WTC11 (cell line): Measurements from ENCODE around the gene WDFY4. TPM values are rescaled to one million over a fixed set of nuclear protein-coding genes. Genes with fewer than 3 reads are reported as not detected.

Source experiments
- ATAC-seq: fragments of 200-7000 bp; cut with Tn5 transposase; 2 replicates; pipeline ENCODE4 v1.10.0; 2021; ENCODE audit warnings: mild to moderate bottlenecking, moderate library complexity
- CTCF ChIA-PET: fragments of 300-600 bp; sonication (Branson Sonifier 250); formaldehyde crosslinking; loops from one replicate; lab custom pipeline; 2021; ENCODE audit warnings: antibody characterized with exemption; lab: Charles Lee
- POLR2A ChIA-PET: fragments of 350-600 bp; sonication (Branson Sonifier 250); formaldehyde crosslinking; loops from one replicate; lab custom pipeline; 2021; ENCODE audit warnings: antibody characterized with exemption; lab: Charles Lee
- DNase-seq: peaks from one replicate; pipeline ENCODE4 v3.0.0; 2021; ENCODE audit warnings: low spot score
- H3K27ac Mint-ChIP-seq: 2 replicates; pipeline ENCODE4 v1.8.0; 2021; ENCODE audit warnings: mixed read lengths
- H3K27me3 Mint-ChIP-seq: 2 replicates; pipeline ENCODE4 v1.8.0; 2021; ENCODE audit warnings: low read depth, mild to moderate bottlenecking, moderate library complexity, mixed read lengths
- H3K36me3 Mint-ChIP-seq: 2 replicates; pipeline ENCODE4 v1.8.0; 2021; ENCODE audit warnings: mixed read lengths
- H3K4me1 Mint-ChIP-seq: 2 replicates; pipeline ENCODE4 v1.8.0; 2022; ENCODE audit warnings: mixed read lengths
- H3K4me3 Mint-ChIP-seq: 2 replicates; pipeline ENCODE4 v1.8.0; 2021; ENCODE audit warnings: mild to moderate bottlenecking, moderate library complexity, mixed read lengths
- H3K9me3 Mint-ChIP-seq: 2 replicates; pipeline ENCODE4 v1.8.0; 2021; ENCODE audit warnings: mixed read lengths
- CREM ChIP-seq: sonication (generic); formaldehyde crosslinking; IDR thresholded peaks from 2 replicates; pipeline ENCODE4 v1.8.1; 2022; ENCODE audit warnings: mild to moderate bottlenecking, missing genetic modification reagents, moderate library complexity
- ELF4 ChIP-seq: sonication (generic); formaldehyde crosslinking; IDR thresholded peaks from 2 replicates; pipeline ENCODE4 v1.8.1; 2022; ENCODE audit warnings: low read depth, mild to moderate bottlenecking, moderate library complexity, missing genetic modification reagents
- FOXJ3 ChIP-seq: sonication (generic); formaldehyde crosslinking; IDR thresholded peaks from 2 replicates; pipeline ENCODE4 v1.9.0; 2021; ENCODE audit warnings: missing genetic modification reagents, mild to moderate bottlenecking, borderline replicate concordance
- IRF2 ChIP-seq: sonication (generic); formaldehyde crosslinking; IDR thresholded peaks from 2 replicates; pipeline ENCODE4 v1.8.0; 2022; ENCODE audit warnings: low read depth, missing genetic modification reagents, borderline replicate concordance
- KAT7 ChIP-seq: sonication (generic); formaldehyde crosslinking; IDR thresholded peaks from 2 replicates; pipeline ENCODE4 v1.8.1; 2023; ENCODE audit warnings: missing genetic modification reagents, mild to moderate bottlenecking, borderline replicate concordance
- MXD4 ChIP-seq: fragments of 250-450 bp; sonication (Bioruptor Pico); IDR thresholded peaks from 2 replicates; pipeline ENCODE4 v1.8.0; 2021; ENCODE audit warnings: mild to moderate bottlenecking, moderate library complexity, borderline replicate concordance
- NFE2L1 ChIP-seq: sonication (generic); formaldehyde crosslinking; IDR thresholded peaks from 2 replicates; pipeline ENCODE4 v1.8.1; 2023; ENCODE audit warnings: missing genetic modification reagents
- PREB ChIP-seq: sonication (generic); formaldehyde crosslinking; IDR thresholded peaks from 2 replicates; pipeline ENCODE4 v1.8.1; 2022; ENCODE audit warnings: mild to moderate bottlenecking, missing genetic modification reagents, moderate library complexity, borderline replicate concordance
- RORB ChIP-seq: fragments of 250-450 bp; sonication (Bioruptor Pico); IDR thresholded peaks from 2 replicates; pipeline ENCODE4 v1.9.0; 2021; ENCODE audit warnings: mild to moderate bottlenecking
- SP1 ChIP-seq: sonication (generic); formaldehyde crosslinking; conservative IDR thresholded peaks from 2 replicates; pipeline ENCODE4 v1.8.1; 2022; ENCODE audit warnings: missing genetic modification reagents
- TEAD1 ChIP-seq: sonication (generic); formaldehyde crosslinking; IDR thresholded peaks from 2 replicates; pipeline ENCODE4 v1.8.0; 2022; ENCODE audit warnings: mild to moderate bottlenecking, missing genetic modification reagents
- USF2 ChIP-seq: sonication (generic); formaldehyde crosslinking; IDR thresholded peaks from 2 replicates; pipeline ENCODE4 v1.8.1; 2023; ENCODE audit warnings: mild to moderate bottlenecking, missing genetic modification reagents, moderate library complexity
- ZMAT4 ChIP-seq: fragments of 250-450 bp; sonication (Bioruptor Pico); IDR thresholded peaks from 2 replicates; pipeline ENCODE4 v1.9.0; 2021; ENCODE audit warnings: mild to moderate bottlenecking
- ZNF121 ChIP-seq: sonication (generic); formaldehyde crosslinking; IDR thresholded peaks from 2 replicates; pipeline ENCODE4 v1.8.0; 2023; ENCODE audit warnings: missing genetic modification reagents
- total RNA-seq: library from RNA; stranded (reverse); gene quantifications from 3 replicates; pipeline ENCODE4 v1.2.3, GENCODE V29; 2021
- TF ChIP-seq, protein P1 (sequence below): fragments of 250-450 bp; sonication (Bioruptor Pico); conservative IDR thresholded peaks from 2 replicates; pipeline ENCODE4 v1.9.0; 2021; ENCODE audit warnings: mild to moderate bottlenecking
- TF ChIP-seq, protein P2 (sequence below): sonication (generic); formaldehyde crosslinking; conservative IDR thresholded peaks from 2 replicates; pipeline ENCODE4 v1.8.1; 2023; ENCODE audit warnings: mild to moderate bottlenecking, low read depth, missing genetic modification reagents, moderate library complexity
- TF ChIP-seq, protein P3 (sequence below): sonication (generic); formaldehyde crosslinking; IDR thresholded peaks from 2 replicates; pipeline ENCODE4 v1.8.1; 2023; ENCODE audit warnings: mild to moderate bottlenecking, missing genetic modification reagents
- TF ChIP-seq, protein P4 (sequence below): fragments of 250-450 bp; sonication (Bioruptor Pico); IDR thresholded peaks from 2 replicates; pipeline ENCODE4 v1.9.0; 2021; ENCODE audit warnings: mild to moderate bottlenecking

WDFY4 gene
- total RNA-seq, 1 experiment from 2014 or later: 0.13 TPM

- TF ChIP-seq, protein P1, sequence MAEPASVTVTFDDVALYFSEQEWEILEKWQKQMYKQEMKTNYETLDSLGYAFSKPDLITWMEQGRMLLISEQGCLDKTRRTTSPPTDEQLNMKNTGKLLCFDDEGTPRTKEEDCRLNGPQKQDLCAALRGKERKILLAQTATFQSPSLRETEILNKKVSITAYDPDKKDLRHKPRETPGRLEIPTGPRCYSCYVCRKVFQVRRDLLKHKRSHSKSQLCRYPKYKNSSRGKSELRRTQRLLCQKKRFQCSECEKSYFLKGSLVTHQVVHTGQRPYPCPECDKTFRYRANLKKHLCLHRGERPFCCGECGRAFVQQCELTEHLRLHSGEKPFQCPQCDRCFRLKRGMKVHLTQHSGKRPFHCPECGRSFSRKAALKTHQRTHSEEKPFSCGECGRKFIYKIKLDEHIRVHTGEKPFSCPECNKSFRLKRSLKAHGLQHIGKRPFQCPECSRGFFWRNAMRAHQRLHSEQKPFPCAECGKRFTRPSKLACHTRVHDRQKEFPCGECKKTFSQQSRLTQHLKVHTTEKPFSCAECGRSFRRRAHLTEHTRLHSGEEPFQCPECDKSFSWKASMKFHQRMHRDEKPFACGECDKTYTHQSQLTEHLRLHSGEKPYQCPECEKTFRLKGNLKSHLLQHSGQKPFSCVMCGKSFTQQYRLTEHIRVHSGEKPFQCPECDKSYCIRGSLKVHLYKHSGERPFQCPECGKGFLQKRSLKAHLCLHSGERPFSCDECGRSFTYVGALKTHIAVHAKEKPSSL (CRISPR knock-in tag): no peak
- TF ChIP-seq IRF2 (CRISPR knock-in tag) (no peak), ZNF121 (CRISPR knock-in tag) (no peak), NFE2L1 (CRISPR knock-in tag) (no peak), TEAD1 (CRISPR knock-in tag) (no peak), ELF4 (CRISPR knock-in tag) (no peak), PREB (CRISPR knock-in tag) (no peak), KAT7 (CRISPR knock-in tag) (no peak), USF2 (CRISPR knock-in tag) (no peak), ZMAT4 (CRISPR knock-in tag) (no peak)
- TF ChIP-seq, protein P2, sequence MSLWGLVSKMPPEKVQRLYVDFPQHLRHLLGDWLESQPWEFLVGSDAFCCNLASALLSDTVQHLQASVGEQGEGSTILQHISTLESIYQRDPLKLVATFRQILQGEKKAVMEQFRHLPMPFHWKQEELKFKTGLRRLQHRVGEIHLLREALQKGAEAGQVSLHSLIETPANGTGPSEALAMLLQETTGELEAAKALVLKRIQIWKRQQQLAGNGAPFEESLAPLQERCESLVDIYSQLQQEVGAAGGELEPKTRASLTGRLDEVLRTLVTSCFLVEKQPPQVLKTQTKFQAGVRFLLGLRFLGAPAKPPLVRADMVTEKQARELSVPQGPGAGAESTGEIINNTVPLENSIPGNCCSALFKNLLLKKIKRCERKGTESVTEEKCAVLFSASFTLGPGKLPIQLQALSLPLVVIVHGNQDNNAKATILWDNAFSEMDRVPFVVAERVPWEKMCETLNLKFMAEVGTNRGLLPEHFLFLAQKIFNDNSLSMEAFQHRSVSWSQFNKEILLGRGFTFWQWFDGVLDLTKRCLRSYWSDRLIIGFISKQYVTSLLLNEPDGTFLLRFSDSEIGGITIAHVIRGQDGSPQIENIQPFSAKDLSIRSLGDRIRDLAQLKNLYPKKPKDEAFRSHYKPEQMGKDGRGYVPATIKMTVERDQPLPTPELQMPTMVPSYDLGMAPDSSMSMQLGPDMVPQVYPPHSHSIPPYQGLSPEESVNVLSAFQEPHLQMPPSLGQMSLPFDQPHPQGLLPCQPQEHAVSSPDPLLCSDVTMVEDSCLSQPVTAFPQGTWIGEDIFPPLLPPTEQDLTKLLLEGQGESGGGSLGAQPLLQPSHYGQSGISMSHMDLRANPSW (CRISPR knock-in tag): no peak
- TF ChIP-seq, protein P3, sequence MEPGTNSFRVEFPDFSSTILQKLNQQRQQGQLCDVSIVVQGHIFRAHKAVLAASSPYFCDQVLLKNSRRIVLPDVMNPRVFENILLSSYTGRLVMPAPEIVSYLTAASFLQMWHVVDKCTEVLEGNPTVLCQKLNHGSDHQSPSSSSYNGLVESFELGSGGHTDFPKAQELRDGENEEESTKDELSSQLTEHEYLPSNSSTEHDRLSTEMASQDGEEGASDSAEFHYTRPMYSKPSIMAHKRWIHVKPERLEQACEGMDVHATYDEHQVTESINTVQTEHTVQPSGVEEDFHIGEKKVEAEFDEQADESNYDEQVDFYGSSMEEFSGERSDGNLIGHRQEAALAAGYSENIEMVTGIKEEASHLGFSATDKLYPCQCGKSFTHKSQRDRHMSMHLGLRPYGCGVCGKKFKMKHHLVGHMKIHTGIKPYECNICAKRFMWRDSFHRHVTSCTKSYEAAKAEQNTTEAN: no peak
These were observed 63.9 kb downstream of the WDFY4 start (continued) for GRCh38 chr10:48748573-48748972.

- ATAC-seq (no peak), DNase-seq (no peak)
- Mint-ChIP-seq H3K4me3 (no peak overlapping the region), H3K36me3 (no peaks in the 10 kb centered on the region), H3K9me3 (peaks cover 7% of the 10 kb centered on the region; the same call in 1 of the 2 replicates), H3K27me3 (no peaks in the 10 kb centered on the region), H3K27ac (no peak overlapping the region), H3K4me1 (peaks cover 2% of the 10 kb centered on the region; the same call in 1 of the 2 replicates)
- TF ChIP-seq, protein P2 (CRISPR knock-in tag): no peak
- TF ChIP-seq, protein P4, sequence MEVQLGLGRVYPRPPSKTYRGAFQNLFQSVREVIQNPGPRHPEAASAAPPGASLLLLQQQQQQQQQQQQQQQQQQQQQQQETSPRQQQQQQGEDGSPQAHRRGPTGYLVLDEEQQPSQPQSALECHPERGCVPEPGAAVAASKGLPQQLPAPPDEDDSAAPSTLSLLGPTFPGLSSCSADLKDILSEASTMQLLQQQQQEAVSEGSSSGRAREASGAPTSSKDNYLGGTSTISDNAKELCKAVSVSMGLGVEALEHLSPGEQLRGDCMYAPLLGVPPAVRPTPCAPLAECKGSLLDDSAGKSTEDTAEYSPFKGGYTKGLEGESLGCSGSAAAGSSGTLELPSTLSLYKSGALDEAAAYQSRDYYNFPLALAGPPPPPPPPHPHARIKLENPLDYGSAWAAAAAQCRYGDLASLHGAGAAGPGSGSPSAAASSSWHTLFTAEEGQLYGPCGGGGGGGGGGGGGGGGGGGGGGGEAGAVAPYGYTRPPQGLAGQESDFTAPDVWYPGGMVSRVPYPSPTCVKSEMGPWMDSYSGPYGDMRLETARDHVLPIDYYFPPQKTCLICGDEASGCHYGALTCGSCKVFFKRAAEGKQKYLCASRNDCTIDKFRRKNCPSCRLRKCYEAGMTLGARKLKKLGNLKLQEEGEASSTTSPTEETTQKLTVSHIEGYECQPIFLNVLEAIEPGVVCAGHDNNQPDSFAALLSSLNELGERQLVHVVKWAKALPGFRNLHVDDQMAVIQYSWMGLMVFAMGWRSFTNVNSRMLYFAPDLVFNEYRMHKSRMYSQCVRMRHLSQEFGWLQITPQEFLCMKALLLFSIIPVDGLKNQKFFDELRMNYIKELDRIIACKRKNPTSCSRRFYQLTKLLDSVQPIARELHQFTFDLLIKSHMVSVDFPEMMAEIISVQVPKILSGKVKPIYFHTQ (CRISPR knock-in tag): no peak
- TF ChIP-seq CREM (CRISPR knock-in tag): no peak
- TF ChIP-seq FOXJ3 (CRISPR knock-in tag): no peak
- no peak for TF ChIP-seq MXD4 (CRISPR knock-in tag)
- no peak for TF ChIP-seq SP1
- TF ChIP-seq RORB: no peak
- ChIA-PET POLR2A (no interaction called here), CTCF (no interaction called here)
These were observed 64.6 kb downstream of the WDFY4 start for GRCh38 chr10:48749254-48749787.
